Measurements from ENCODE around the gene IBA57. TPM values are rescaled to one million over a fixed set of nuclear protein-coding genes. Genes with fewer than 3 reads are reported as not detected.
"Not testable (repeated sequence)": the region's sequence is repeated elsewhere in the genome, so short reads cannot be mapped to it uniquely, and the experiment has no call there.

IBA57 gene
- total RNA-seq, 1 donor from 2014 or later = 10.4 TPM

DNA sequence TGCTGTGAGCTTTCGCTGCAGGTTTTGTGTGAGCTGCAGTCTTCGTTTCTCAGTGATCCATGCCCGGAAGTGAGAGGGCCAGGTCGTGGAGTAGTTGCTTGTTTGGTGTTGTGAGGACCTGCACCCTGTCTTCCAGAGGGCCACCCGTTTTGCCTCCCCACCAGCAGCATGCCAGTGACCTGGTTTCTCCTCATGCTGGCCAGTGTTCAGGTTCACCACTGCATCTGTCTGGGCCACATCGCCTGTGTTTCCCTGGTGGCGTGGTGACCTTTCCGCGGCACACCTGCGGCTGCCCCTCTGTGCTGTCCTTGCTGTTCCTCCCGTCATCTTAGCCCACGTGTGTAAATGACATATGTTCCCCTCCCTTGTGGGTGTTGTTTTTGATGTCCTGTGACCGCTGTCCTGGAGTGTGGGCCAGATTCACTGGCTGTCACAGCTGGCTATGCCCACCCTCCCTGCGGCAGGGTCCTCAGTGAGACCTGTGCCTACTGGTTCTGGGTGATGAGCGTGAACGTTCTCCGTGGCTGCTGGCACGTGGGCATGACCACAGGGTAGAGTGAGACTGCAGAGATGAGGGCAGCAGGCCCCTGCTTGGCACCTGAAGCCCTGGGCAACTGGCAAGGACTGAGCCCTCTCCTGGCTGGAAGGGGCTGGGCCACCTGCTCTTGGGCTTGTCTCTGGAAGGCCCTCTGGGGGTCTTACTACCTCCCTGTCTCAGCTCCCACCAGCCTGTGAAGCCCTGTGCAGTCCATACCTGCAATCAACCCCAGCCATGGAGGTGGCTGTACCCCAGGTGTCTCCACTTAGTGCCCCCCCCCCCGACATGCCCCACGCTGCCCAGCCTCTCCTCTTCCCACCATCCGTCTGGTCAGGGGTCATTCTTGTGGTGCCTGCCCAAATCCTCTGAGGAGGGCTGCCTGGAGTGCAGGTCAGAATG lies 7.3 kb downstream of the IBA57 start:
- no peak for DNase-seq (ENCODE audit: low read depth)

- not testable (repeated sequence) for DNase-seq (ENCODE audit: low read depth)
These were observed 8.2 kb downstream of the IBA57 start for GRCh38 chr1:228173528-228174481.

GRCh38 chr1:228174482-228175315 lies 9.1 kb downstream of the IBA57 start:
- no peak for DNase-seq (ENCODE audit: low read depth)

DNA sequence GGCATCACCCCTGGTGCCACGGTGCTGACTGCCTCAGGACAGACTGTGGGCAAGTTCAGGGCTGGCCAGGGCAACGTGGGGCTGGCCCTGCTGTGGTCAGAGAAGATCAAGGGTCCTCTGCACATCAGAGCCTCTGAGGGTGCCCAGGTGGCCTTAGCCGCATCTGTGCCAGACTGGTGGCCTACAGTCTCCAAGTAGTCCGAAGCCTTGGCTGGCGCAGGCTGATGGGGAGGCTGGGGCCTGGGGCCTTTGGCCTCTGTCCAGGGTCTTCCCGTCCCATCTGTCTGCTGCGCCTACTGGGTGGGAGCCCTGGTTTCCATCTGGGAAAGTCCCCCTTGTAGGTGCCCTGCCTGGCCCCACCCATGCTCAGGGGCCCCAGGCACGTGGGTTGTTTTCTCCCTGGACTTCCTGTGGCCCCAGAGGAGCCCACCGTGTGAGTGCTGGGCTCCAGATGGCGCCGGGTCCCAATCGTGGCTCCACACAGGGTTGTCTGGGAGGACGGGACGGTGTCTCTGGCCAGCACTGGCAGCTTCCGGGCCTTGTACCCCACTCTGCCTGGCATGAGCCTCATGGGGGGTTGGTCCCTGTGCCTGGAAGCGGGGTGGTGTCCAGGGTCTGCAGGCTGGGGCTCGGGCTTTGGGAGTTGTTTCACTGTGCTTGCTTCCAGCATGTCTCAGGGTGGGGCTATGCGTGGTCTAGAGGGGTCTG lies 9.9 kb downstream of the IBA57 start:
- DNase-seq (ENCODE audit: low read depth) = no peak

DNA sequence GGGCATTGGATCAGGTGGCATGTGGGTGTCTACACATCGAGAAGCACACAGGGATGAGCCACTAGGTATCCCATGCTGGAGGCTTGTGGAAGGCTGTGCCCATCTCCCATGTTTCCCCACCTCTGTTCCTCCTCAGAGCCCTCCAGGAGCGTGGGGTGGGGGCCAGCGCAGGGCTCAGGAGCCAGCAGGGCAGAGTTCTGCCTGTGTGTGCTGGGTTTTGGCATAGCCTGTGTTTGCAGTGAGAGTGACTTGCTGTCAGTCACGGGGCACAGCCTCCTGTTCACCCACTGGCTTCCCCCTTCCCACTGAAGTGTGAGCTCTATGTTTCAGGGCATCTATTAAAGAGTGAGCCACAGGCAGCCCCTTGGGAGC lies 10.4 kb downstream of the IBA57 start:
- no peak for DNase-seq (ENCODE audit: low read depth)

DNA sequence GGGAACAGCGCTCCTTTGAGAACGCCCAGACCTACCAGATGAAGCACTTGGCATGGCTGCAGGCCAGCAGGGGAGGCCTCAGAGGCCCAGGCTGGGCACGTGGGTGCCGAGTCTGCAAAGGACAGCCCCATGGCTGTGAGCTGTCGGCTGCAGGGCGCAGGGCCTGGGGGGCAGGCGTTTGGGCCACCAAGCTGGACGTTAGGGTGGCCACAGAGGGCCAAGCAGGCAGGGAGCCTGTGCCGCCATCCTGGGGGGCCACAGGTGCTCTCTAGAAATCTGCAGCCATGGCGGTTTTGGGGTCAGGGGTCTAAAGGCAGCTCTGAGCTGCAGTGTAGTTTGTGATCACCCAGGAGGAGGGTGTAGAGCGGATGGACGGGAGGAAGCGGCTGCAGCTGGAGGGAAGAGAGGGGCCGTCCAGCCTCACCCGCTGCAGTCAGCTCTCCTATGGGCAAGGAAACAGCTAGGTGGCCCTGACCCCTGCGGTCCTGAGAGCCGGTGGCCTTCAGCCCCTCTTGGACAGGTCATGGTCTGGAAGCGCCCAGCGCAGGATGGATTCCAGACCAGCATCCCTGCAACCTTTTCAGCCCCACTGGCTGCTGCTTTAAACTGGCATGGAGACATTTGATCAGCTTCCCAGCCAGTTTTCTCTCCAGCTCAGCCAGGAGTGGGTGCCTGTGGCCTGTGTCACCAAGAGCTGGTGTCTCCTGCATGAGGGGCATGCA lies 11.0 kb downstream of the IBA57 start:
- DNase-seq (ENCODE audit: low read depth) = no peak

GRCh38 chr1:228177183-228177475 lies 11.5 kb downstream of the IBA57 start:
- no peak for DNase-seq (ENCODE audit: low read depth)

DNA sequence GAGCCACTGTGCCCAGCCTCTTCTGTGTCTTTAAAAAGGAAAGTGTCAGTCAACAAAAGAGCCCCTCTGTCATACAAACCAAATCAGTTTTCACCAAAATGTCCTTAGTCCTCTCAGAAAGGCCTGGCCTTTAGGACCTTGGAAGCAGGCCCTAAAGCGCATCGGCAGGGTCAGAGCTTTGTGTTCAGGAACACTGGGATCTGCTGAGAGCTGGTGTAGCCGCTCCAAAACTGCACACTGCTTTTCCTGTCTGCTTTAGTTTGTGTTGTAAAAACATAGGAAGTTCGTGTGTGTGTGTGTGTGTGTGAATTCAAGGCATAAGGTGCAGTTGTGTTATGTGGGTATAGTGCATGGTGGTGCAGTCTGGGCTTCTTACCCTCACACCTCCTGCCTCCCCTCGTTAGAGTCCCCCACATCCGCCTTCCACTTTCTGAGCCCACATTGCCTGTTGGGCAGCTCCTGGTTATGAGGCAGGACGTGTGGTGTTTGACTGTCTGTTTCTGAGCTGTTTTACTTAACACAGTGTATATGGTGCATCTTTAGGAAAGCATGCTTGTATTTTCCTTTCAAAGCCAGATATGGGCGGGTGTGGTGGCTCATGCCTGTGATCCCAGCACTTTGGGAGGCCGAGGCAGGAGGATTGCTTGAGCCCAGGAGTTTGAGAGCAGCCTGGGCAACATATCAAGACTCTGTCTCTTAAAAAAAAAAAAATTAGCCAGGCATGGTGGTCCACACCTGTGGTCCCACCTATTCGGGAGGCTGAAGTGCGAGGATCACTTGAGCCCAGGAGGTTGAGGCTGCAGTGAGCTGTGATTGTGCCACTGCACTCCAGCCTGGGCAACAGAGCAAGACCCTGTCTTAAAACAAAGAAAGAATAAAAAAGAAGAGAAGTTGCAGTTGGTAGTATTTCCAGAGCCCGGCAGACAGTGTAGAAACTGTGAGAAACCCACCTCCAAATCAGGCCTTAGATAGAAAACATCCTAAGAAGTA lies 12.4 kb downstream of the IBA57 start:
- DNase-seq (ENCODE audit: low read depth) = no peak

GRCh38 chr1:228178737-228179684 lies 13.4 kb downstream of the IBA57 start:
- no peak for DNase-seq (ENCODE audit: low read depth)

DNA sequence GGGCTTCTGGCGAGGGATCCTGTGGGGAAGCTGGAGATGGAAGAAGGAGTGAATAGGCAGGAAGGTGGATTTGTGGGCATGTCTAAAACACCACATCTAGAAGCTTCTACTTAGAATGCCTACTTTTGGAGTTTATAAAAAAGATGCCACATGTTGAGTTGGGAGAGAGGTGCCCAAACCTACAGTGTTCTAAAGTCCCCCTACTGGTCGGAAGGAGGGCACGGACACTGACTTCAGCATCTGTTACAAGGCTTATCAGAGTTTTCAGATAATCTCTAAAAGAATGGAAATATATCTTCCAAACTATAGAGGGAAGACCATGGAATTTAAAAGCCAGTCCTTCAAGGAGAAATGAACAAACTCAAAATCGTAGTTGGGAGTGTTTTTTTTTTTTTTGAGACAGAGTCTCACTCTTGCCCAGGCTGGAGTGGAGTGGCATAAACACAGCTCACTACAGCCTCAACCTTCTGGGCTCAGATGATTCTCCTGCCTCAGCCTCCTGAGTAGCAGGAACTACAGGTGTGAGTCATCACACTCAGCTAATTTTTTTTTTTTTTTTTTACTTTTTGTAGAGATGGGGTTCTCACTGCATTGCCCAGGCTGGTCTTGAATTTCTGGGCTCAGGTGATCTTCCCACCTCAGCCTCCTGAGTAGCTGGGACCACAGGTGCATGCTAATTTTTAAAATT lies 14.8 kb downstream of the IBA57 start:
- no peak for DNase-seq (ENCODE audit: low read depth)

DNA sequence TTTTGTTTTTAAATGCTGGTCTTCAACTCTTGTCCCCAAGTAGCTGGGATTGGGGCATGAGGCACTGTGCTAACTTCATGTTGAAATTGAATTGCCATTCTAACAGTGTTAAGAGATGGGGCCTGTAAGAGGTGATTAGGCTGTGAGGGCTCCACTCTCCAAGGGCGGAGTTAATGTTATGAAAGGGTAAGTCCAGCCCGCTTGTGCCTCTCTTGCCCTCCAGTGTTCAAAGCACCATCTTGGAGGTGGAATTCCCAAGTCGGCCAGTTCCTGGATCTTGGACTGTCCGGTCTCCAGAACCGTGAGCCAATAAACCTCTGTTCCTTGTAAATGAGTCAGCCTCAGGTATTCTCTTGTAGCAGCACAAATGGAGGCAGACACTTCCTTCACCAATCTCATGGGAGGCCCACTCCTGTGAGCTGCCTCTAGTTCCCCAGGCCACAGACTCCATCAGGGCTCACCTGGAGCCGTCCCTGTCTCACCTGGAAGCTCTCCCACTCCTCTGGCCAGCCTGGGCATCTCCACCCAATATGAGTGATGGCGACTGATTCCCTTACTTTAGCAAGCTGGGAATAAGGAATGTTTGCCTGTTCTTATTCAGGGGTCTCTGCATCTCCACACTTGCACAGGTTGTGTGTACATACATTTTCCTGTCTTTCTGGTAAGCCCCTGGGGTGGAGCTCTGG lies 15.5 kb downstream of the IBA57 start:
- no peak for DNase-seq (ENCODE audit: low read depth)

DNA sequence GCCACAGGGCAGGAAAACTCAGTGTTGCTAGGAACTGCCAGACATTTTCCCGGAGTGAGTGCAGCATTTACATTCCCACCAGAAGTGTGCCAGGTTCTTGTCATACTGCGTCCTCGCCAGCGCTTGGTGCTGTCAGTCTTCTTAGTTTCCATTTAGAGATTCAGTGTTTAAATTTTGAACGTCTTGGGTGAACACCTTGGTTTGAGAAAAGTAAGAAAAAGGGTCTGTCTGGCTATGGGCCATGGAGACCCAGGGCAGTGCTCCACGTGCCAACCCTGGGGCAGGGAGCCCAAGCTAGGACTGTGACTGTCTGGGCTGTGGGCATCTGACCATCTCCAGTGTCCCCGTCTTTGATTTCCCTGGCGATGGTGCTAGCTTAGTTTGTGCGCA lies 16.0 kb downstream of the IBA57 start:
- no peak for DNase-seq (ENCODE audit: low read depth)

DNA sequence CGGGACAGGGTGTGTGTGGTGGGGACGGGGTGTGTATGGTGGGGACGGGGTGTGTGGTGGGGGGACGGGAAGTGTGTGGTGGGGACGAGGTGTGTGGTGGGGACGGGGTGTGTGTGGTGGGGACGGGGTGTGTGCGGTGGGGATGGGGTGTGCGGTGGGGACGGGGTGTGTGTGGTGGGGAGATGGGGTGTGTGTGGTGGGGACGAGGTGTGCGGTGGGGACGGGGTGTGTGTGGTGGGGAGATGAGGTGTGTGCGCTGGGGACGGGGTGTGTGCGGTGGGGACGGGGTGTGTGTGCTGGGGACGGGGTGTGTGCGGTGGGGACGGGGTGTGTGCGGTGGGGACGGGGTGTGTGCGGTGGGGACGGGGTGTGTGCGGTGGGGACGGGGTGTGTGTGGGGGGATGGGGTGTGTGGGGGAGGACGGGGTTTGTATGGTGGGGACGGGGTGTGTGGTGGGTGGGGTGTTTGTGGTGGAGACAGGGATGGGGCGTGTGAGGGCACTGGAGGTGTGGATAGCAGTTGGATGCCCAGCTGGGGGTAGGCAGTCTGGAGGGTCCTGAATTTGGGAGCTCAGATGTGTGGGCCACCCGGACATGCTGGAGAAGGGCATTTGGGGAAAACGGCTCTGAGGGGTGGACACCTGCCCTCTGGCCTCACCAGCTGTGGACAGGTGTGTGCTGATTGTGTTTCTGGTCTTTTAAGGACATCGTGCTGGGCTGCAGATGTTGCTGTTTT lies 16.9 kb downstream of the IBA57 start:
- no peak for DNase-seq (ENCODE audit: low read depth)

DNA sequence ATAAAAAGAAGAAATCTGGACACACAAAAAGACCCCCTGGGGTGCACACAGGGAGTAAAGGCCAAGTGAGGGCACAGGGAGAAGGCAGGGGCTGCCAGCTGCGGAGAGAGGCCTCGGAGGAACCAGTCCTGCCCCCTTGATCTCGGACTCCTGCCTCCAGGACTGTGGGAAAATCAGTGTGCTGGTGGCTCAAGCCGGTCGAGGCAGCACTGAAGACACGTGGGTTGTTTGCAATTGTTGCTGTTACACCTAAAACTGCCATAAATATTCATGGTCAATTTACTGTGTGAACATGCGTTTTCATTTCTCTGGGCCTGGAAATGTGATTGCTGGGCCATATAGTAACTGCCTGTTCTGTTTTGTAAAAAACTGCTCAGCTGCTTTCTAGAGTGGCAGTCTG lies 18.5 kb downstream of the IBA57 start:
- DNase-seq (ENCODE audit: low read depth) = no peak

GRCh38 chr1:228185641-228185965 lies 20.0 kb downstream of the IBA57 start:
- no peak for DNase-seq (ENCODE audit: low read depth)

DNA sequence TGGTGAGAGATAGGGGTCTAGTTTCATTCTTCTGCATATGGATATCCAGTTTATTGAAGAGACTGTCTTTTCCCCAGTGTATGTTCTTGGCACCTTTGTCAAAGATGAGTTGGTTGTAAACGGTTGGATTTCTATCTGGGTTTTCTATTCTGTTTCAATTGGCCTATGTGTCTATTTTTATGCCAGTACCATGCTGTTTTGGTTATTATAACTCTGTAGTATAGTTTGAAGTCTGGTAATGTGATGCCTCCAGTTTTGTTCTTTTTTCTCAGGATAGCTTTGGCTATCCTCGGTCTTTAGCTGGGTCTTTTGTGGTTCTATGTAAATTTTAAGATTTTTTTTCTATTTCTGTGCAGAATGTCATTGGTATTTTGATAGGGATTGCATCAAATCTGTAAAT lies 22.6 kb downstream of the IBA57 start:
- not testable (repeated sequence) for DNase-seq (ENCODE audit: low read depth)
